HG03575 (cell line): Measurements from ENCODE around the gene CSF1.
"Not testable (repeated sequence)": the region's sequence is repeated elsewhere in the genome, so short reads cannot be mapped to it uniquely, and the experiment has no call there.

Experiments
- ATAC-seq: cut with Tn5 transposase; IDR thresholded peaks from one replicate; pipeline ENCODE4 v1.9.1; 2021; ENCODE audit not compliant: unreplicated experiment, insufficient number of reproducible peaks, low FRiP score; ENCODE audit errors: extremely low read depth

Gene CSF1

GRCh38 chr1:109912873-109913272 is 2.2 kb downstream of the CSF1 start:
- no peak for ATAC-seq

GRCh38 chr1:109913360-109913879 is 2.8 kb downstream of the CSF1 start:
- ATAC-seq = no peak

GRCh38 chr1:109914587-109915240 is 4.1 kb downstream of the CSF1 start:
- no peak for ATAC-seq

- ATAC-seq = no peak
These were observed 6.6 kb downstream of the CSF1 start for GRCh38 chr1:109917051-109917767.

- no peak for ATAC-seq
These were observed 7.3 kb downstream of the CSF1 start for GRCh38 chr1:109917768-109918606.

GRCh38 chr1:109918671-109919070 is 8.0 kb downstream of the CSF1 start:
- ATAC-seq = no peak

- ATAC-seq = no peak
These were observed 8.7 kb downstream of the CSF1 start for GRCh38 chr1:109919303-109919702.

- not testable (repeated sequence) for ATAC-seq
These were observed 9.7 kb downstream of the CSF1 start for GRCh38 chr1:109920391-109920790.

GRCh38 chr1:109922326-109922725 is 11.7 kb downstream of the CSF1 start:
- no peak for ATAC-seq

- ATAC-seq = no peak
These were observed 12.7 kb downstream of the CSF1 start for GRCh38 chr1:109923131-109923945.

GRCh38 chr1:109923946-109924275 is 13.3 kb downstream of the CSF1 start:
- no peak for ATAC-seq

- no peak for ATAC-seq
These were observed 13.7 kb downstream of the CSF1 start for GRCh38 chr1:109924316-109924715.

- ATAC-seq = no peak
These were observed 14.7 kb downstream of the CSF1 start for GRCh38 chr1:109925159-109925990.

- ATAC-seq = no peak
These were observed 16.1 kb downstream of the CSF1 start for GRCh38 chr1:109926662-109927300.

- ATAC-seq = no peak
These were observed 16.7 kb downstream of the CSF1 start for GRCh38 chr1:109927356-109927755.

GRCh38 chr1:109927911-109928321 is 17.3 kb downstream of the CSF1 start:
- ATAC-seq = no peak

- ATAC-seq = no peak
These were observed 18.0 kb downstream of the CSF1 start for GRCh38 chr1:109928591-109929111.
